Measurements from ENCODE around the gene NPIPB2. TPM values are rescaled to one million over a fixed set of nuclear protein-coding genes. Genes with fewer than 3 reads are reported as not detected.

Gene NPIPB2
- total RNA-seq, 2 donors from 2014 or later: 0.64 to 11.2 TPM

DNA sequence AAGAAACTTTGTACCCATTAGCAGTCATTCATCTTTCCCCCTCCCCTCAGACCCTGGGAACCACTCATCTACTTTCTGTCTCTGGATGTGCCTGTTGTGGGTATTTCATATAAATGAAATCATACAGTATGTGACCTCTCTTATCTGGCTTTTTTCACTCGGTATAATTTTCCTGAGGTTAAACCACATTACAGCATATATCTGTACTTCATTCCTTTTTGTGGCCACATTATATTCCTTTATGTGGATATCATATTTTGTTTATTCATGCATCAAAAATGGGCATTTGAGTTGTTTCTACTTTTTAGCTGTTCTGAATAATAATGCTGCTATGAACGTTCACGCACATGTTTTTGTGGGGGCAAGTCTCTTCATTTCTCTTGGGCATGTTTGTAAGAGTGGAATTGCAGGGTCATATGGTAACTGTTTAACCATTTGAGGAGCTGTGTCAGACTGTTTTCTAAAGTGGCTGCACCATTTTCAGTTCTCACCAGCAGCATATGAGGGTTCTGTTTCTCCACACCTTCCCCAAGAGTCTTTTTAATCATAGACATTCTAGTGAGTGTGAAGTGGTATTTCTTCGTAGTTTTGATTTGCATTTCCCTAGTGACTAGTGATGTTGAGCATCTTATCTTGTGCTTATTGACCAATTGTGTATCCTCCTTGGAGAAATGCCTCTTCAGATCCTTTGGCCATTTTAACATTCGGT lies 38.4 kb upstream of the NPIPB2 start:
- no peak overlapping the region for H3K27ac ChIP-seq
- no peaks in the 10 kb centered on the region for H3K9me3 ChIP-seq
- no peak for DNase-seq (ENCODE audit: low spot score)
- H3K4me1 ChIP-seq (replicated peaks): peaks cover 6% of the 10 kb centered on the region
- no peaks in the 10 kb centered on the region for H3K27me3 ChIP-seq (replicated peaks; ENCODE audit: insufficient read depth)
- TF ChIP-seq POLR2A (IDR thresholded peaks at IDR 0.05) (no peak), POLR2AphosphoS5 (IDR thresholded peaks at IDR 0.05) (no peak)
- TF ChIP-seq, protein P1, sequence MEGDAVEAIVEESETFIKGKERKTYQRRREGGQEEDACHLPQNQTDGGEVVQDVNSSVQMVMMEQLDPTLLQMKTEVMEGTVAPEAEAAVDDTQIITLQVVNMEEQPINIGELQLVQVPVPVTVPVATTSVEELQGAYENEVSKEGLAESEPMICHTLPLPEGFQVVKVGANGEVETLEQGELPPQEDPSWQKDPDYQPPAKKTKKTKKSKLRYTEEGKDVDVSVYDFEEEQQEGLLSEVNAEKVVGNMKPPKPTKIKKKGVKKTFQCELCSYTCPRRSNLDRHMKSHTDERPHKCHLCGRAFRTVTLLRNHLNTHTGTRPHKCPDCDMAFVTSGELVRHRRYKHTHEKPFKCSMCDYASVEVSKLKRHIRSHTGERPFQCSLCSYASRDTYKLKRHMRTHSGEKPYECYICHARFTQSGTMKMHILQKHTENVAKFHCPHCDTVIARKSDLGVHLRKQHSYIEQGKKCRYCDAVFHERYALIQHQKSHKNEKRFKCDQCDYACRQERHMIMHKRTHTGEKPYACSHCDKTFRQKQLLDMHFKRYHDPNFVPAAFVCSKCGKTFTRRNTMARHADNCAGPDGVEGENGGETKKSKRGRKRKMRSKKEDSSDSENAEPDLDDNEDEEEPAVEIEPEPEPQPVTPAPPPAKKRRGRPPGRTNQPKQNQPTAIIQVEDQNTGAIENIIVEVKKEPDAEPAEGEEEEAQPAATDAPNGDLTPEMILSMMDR (IDR thresholded peaks at IDR 0.05): no peak
- no peak overlapping the region for H3K4me3 ChIP-seq
- H3K36me3 ChIP-seq: no peaks in the 10 kb centered on the region
- WGBS: 87% methylated on average over 5 of the region's 5 CpGs
- intact Hi-C loops (cut with DNase I): no loop called here

DNA sequence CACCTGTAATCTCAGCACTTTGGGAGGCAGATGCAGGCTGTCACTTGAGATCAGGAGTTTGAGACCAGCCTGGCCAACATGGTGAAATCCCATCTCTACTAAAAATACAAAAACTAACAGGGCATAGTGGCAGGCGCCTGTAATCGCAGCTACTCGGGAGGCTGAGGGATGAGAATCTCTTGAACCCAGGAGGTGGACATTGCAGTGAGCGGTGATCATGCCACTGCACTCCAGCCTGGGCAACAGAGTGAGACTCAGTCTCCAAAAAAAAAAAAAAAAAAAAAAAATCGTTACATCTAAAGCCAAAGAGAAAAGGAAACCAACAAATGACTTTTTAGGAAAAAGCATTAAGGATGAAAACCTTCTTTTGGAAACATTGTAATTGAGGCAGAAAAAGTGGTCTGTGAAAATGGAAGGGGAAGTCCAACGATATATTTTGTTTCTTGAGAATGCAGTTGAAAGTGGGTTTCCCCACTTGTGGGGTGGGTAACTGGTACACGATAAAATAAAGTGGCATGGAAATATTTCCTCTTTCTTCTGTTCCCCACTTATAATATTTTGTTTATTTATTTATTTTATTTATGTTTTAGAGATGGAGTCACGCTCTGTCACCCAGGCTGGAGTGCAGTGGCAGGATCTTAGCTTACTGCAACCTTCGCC lies 37.3 kb upstream of the NPIPB2 start:
- Histone ChIP-seq H3K27ac (no peak overlapping the region), H3K9me3 (no peaks in the 10 kb centered on the region), H3K27me3 (replicated peaks; ENCODE audit: insufficient read depth) (no peaks in the 10 kb centered on the region), H3K36me3 (no peaks in the 10 kb centered on the region), H3K4me1 (replicated peaks) (peaks cover 6% of the 10 kb centered on the region), H3K4me3 (no peak overlapping the region)
- intact Hi-C loops (cut with DNase I): loop anchor here (10.0 kb wide), 1 partner anchor 124 kb away; the partner anchor contains the start of gene RSL1D1
- TF ChIP-seq POLR2AphosphoS5 (IDR thresholded peaks at IDR 0.05): no peak
- TF ChIP-seq, protein P1 (IDR thresholded peaks at IDR 0.05): no peak
- TF ChIP-seq POLR2A (IDR thresholded peaks at IDR 0.05): no peak
- DNase-seq (ENCODE audit: low spot score): no peak
- WGBS: 89% methylated on average over 9 of the region's 9 CpGs

DNA sequence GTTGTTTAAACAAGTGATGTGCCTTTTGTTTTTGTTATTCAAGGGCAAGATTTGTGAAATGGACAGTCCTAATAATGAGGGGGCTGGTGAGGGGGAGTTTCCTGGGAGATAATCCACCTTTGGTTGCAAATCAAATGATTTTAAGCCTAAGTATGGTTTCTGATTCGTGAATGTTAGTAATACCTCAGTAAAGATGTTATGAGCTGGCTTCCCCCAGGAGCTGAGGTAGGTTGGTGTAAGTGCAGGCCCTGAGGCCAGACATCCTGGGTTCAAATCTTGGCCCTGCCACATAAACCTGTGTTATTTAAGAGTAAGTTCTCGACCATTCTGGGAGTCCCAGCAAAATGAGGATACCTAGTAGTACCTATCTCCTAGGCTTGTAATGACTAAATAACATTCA lies 36.2 kb upstream of the NPIPB2 start:
- 70% methylated on average over 2 of the region's 2 CpGs for WGBS
- no peak for DNase-seq (ENCODE audit: low spot score)
- no peaks in the 10 kb centered on the region for H3K27me3 ChIP-seq (replicated peaks; ENCODE audit: insufficient read depth)
- H3K36me3 ChIP-seq: no peaks in the 10 kb centered on the region
- peaks cover 6% of the 10 kb centered on the region for H3K4me1 ChIP-seq (replicated peaks)
- H3K27ac ChIP-seq: peak overlapping the region in 1 of 2 donors; percentile 64
- intact Hi-C loops (cut with DNase I): loop anchor here (10.0 kb wide), 1 partner anchor 123 kb away; the partner anchor contains the start of gene RSL1D1
- H3K9me3 ChIP-seq: no peaks in the 10 kb centered on the region
- H3K4me3 ChIP-seq: no peak overlapping the region
- TF ChIP-seq, protein P1 (IDR thresholded peaks at IDR 0.05): no peak
- no peak for TF ChIP-seq POLR2A (IDR thresholded peaks at IDR 0.05)
- no peak for TF ChIP-seq POLR2AphosphoS5 (IDR thresholded peaks at IDR 0.05)

DNA sequence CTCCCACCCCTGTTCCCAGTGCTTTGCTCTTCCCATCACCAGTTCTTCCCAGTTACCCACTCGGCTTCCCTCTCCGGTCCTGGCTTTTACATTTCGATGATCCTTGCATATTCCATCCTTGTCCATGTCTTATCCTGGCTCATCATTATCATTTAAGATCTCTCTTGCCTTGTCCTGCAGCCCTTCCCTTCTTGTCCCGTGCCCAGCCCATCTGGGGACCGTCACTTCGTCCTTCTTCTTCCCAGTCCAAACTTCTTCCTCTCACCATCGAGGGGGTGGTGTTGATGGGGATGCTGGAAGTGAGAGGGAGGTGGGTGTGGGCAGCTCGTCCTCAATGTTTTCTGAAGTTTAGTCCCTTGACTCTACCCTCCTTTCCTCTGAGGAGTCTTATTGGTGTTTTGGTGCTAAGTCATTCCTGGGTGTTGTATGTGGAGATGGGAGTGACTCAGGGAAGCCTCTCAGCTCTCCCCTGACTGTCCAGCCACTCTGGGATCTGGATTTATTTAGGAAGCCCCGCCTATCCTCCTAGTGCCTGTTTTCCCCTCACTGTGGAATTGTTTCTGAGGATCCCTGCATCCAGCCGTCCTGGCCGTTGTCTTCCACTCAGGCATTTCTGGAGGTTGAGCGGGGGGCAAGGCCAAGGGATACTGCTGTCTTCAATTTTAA lies 35.7 kb upstream of the NPIPB2 start:
- WGBS: 17% methylated on average over 12 of the region's 12 CpGs
- no peak for DNase-seq (ENCODE audit: low spot score)
- peaks cover 6% of the 10 kb centered on the region for H3K4me1 ChIP-seq (replicated peaks)
- H3K27ac ChIP-seq: peak overlapping the region; percentile 50 to 64
- H3K36me3 ChIP-seq: no peaks in the 10 kb centered on the region
- peak overlapping the region; percentile 70 to 85 for H3K4me3 ChIP-seq
- H3K9me3 ChIP-seq: no peaks in the 10 kb centered on the region
- H3K27me3 ChIP-seq (replicated peaks; ENCODE audit: insufficient read depth): no peaks in the 10 kb centered on the region
- intact Hi-C loops (cut with DNase I): loop anchor here (10.0 kb wide), 1 partner anchor 123 kb away; the partner anchor contains the start of gene RSL1D1
- TF ChIP-seq, protein P1 (IDR thresholded peaks at IDR 0.05): no peak
- no peak for TF ChIP-seq POLR2A (IDR thresholded peaks at IDR 0.05)
- TF ChIP-seq POLR2AphosphoS5 (IDR thresholded peaks at IDR 0.05): no peak
